NCI-H1048 (cell line): Measurements from ENCODE around the gene PRICKLE2.

Experiments
- DNase-seq: peaks from one replicate; lab custom pipeline; 2025; lab: John Stamatoyannopoulos, UW

The PRICKLE2 gene

GRCh38 chr3:64224826-64225610 lies at the start of gene PRICKLE2:
Gene PRICKLE2, minus strand, starts transcription at chr3:64225466. Its CDS starts 26,539 bp downstream, at chr3:64198927.
- no peak for DNase-seq

- no peak for DNase-seq
These were observed 47.6 kb upstream of the PRICKLE2 start for GRCh38 chr3:64272842-64273241.

- DNase-seq, result no peak
These were observed 47.0 kb upstream of the PRICKLE2 start for GRCh38 chr3:64272271-64272670.

GRCh38 chr3:64271631-64272030 lies 46.4 kb upstream of the PRICKLE2 start:
- DNase-seq, result no peak

- no peak for DNase-seq
These were observed 45.6 kb upstream of the PRICKLE2 start for GRCh38 chr3:64270866-64271260.

GRCh38 chr3:64270142-64270865 lies 45.0 kb upstream of the PRICKLE2 start:
- DNase-seq, result no peak

- DNase-seq, result no peak
These were observed 43.7 kb upstream of the PRICKLE2 start for GRCh38 chr3:64268926-64269325.

- no peak for DNase-seq
These were observed 42.7 kb upstream of the PRICKLE2 start for GRCh38 chr3:64267721-64268604.

GRCh38 chr3:64266983-64267382 lies 41.7 kb upstream of the PRICKLE2 start:
- no peak for DNase-seq

- no peak for DNase-seq
These were observed 41.0 kb upstream of the PRICKLE2 start for GRCh38 chr3:64266065-64266931.

GRCh38 chr3:64265646-64266045 lies 40.4 kb upstream of the PRICKLE2 start:
- no peak for DNase-seq

- no peak for DNase-seq
These were observed 39.3 kb upstream of the PRICKLE2 start for GRCh38 chr3:64264501-64265109.

GRCh38 chr3:64262574-64263114 lies 37.4 kb upstream of the PRICKLE2 start:
- DNase-seq, result no peak

- no peak for DNase-seq
These were observed 35.2 kb upstream of the PRICKLE2 start for GRCh38 chr3:64260431-64260830.

GRCh38 chr3:64259636-64260035 lies 34.4 kb upstream of the PRICKLE2 start:
- no peak for DNase-seq

GRCh38 chr3:64257100-64257755 lies 32.0 kb upstream of the PRICKLE2 start:
- no peak for DNase-seq

- no peak for DNase-seq
These were observed 30.6 kb upstream of the PRICKLE2 start for GRCh38 chr3:64255741-64256340.

- DNase-seq, result no peak
These were observed 29.2 kb upstream of the PRICKLE2 start for GRCh38 chr3:64254443-64254842.

- no peak for DNase-seq
These were observed 28.4 kb upstream of the PRICKLE2 start for GRCh38 chr3:64253689-64254088.

GRCh38 chr3:64251019-64251418 lies 25.8 kb upstream of the PRICKLE2 start:
- DNase-seq, result no peak
